HG03575 (cell line): Measurements from ENCODE around the gene CA10.

Experiments
- ATAC-seq: cut with Tn5 transposase; IDR thresholded peaks from one replicate; pipeline ENCODE4 v1.9.1; 2021; ENCODE audit not compliant: unreplicated experiment, insufficient number of reproducible peaks, low FRiP score; ENCODE audit errors: extremely low read depth

The CA10 gene

GRCh38 chr17:51911237-51911636 lies 247.3 kb downstream of the CA10 start:
- ATAC-seq = no peak

GRCh38 chr17:51909971-51910370 lies 248.5 kb downstream of the CA10 start:
- ATAC-seq = no peak

DNA sequence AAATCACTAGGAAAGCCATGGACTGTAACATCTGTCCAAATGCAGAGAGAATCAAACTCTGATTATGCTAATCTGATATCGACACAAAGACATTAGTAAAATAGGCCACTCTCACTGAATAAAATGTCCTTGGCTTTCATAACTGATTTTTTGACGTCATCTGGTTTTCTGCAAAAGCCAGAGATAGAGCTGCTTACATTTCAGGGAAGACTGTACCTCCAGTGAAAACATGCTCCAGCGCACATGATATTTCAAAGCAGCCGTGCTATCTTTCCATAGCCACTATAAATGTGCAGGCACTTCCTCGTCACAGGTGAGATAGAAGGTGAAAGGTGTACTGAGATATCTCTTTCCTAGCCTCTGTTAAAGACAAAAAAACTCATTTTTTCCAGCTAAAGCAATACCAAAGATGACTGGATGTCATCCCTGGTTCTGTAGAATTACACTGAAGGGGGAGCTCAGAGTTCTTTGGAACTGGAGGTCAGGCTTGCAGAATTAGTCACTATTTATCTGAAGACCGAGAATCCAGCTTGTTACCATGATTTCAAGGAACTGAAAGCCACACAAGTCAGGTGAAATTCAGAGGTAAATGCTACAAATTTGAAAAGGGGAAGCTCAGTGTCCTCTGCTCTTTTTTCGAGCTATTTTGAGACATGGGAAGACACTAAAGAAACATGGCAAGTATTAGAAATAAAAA lies 249.5 kb downstream of the CA10 start:
- ATAC-seq = no peak

- ATAC-seq = no peak
These were observed 251.5 kb downstream of the CA10 start for GRCh38 chr17:51907041-51907440.

GRCh38 chr17:51904379-51904778 lies 254.1 kb downstream of the CA10 start:
- no peak for ATAC-seq

- no peak for ATAC-seq
These were observed 257.3 kb downstream of the CA10 start for GRCh38 chr17:51901242-51901641.

- ATAC-seq = no peak
These were observed 266.6 kb downstream of the CA10 start for GRCh38 chr17:51891936-51892335.

- ATAC-seq = no peak
These were observed 267.8 kb downstream of the CA10 start for GRCh38 chr17:51890710-51891109.

DNA sequence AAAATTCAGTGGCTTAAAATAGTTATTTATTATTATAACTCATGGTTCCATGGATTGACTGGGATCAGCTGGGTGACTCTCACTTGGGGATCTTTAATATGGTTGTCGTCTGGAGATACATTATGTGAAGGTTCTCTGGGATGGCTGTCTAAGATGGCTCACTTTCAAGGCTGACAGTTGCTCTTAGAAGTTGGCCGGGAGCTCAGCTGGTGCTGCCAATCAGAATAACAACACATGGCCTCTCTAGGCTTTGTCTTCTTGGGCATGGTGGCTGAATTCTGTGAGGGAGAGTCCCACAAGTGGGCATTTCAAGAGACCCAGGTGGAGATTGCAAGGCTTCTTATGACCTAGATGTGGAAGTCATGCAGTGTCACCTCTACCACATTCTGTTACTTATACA lies 269.7 kb downstream of the CA10 start:
- ATAC-seq = no peak

GRCh38 chr17:51876986-51877385 lies 281.5 kb downstream of the CA10 start:
- ATAC-seq = no peak

- ATAC-seq = no peak
These were observed 285.2 kb downstream of the CA10 start for GRCh38 chr17:51873302-51873701.

GRCh38 chr17:51869387-51869786 lies 289.1 kb downstream of the CA10 start:
- ATAC-seq = no peak

GRCh38 chr17:51860954-51861561 lies 297.5 kb downstream of the CA10 start:
- no peak for ATAC-seq

DNA sequence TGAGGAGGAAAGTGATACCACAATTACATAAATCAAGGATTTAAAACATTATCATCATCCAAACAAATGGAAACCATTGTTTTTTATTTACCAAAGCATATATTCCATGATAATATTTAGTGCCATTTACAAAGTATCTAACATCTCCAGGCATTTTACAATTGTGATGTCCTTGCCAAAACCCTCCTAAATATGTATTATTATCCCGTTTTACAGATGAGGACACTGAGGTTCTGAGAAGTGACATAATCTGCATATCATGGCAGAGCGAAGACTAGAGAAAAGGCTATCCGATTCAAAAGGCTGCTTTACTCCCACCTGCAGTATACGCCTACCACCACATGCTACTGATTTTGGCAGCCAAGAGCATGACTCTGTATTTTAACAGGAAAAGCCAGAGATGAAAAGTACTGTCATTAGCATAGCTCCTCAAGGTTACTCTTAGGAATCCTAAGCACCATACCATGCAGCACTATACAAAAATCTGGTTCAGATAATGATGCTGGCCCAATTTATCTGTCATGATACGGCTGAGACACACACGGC lies 301.4 kb downstream of the CA10 start:
- no peak for ATAC-seq

DNA sequence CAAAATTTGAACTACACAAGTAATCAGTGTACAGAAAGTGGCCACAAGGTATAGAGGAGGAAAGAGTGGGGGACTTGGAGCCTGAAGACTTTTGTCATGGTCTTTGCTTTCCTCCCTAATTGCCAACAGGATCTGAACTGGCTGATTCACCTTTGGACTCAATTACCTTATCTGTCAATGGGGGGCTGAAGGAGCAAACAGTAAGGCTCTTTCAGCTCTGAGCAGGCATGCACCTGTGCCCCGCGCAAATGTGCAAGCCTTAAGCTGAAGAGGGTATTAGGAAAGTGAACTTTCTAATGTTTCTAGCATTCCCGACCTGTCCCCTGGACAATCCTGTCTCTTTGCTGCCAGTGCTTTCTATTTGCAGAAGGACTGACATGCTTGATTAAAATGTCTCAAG lies 302.7 kb downstream of the CA10 start:
- no peak for ATAC-seq

- no peak for ATAC-seq
These were observed 304.7 kb downstream of the CA10 start for GRCh38 chr17:51853857-51854256.

- no peak for ATAC-seq
These were observed 305.9 kb downstream of the CA10 start for GRCh38 chr17:51852603-51853002.

GRCh38 chr17:51850201-51850600 lies 308.3 kb downstream of the CA10 start:
- ATAC-seq = no peak

DNA sequence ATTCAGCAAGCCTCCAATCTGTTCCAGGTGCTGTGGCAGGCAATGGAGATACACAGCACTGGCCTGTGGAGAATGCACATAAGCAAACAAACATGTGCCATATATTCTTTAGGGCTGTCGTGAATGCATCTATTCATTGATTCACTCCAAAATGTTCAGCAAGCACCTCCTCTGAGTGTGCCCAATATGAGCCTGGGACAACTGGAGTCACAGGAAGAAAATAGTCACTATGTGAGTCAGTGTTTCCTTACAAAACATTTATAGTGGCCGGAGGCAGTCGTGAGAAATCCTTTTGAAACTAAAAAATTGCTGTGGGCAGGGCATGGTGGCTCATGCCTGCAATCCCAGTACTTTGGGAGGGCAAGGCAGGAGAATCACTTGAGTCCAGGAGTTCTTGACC lies 310.1 kb downstream of the CA10 start:
- ATAC-seq = no peak

GRCh38 chr17:51846566-51846965 lies 311.9 kb downstream of the CA10 start:
- no peak for ATAC-seq

- no peak for ATAC-seq
These were observed 312.7 kb downstream of the CA10 start for GRCh38 chr17:51845776-51846175.
